ENCODE results near the gene ERI2. TPM values are rescaled to one million over a fixed set of nuclear protein-coding genes. Genes with fewer than 3 reads are reported as not detected.

ERI2 gene
- total and polyA plus RNA-seq, 4 donors: 5.9 to 29.7 (median 10.9) TPM

GRCh38 chr16:20768818-20769217 lies 37.5 kb downstream of the ERI2 start:
- H3K36me3 ChIP-seq (ENCODE audit: control insufficient read depth in 4 of 4, insufficient read depth in 4 of 4, low read length in 4 of 4): no peaks in the 10 kb centered on the region
- ATAC-seq (ENCODE audit: insufficient read depth, low FRiP score): no peak
- H3K4me3 ChIP-seq: no peak overlapping the region
- H3K4me1 ChIP-seq (ENCODE audit: control insufficient read depth in 5 of 5, insufficient read depth in 5 of 5, low read length in 5 of 5): peaks cover 0 to 8% (median 0%) of the 10 kb centered on the region in 5 donors
- no peak for TF ChIP-seq CTCF (IDR thresholded peaks at IDR 0.05; ENCODE audit: control extremely low read depth, extremely low read depth)
- no peak for DNase-seq
- H3K27me3 ChIP-seq (ENCODE audit: control insufficient read depth in 3 of 3, insufficient read depth in 3 of 3, low read length in 2 of 3): no peaks in the 10 kb centered on the region
- H3K27ac ChIP-seq (ENCODE audit: low read depth in 1 of 2, low read length in 1 of 2): no peak overlapping the region
- WGBS, 2 donors: 81 to 86% methylated on average over 1 of the region's 1 CpG
- no peaks in the 10 kb centered on the region for H3K9me3 ChIP-seq (ENCODE audit: control insufficient read depth in 4 of 4, insufficient read depth in 3 of 4, low read length in 3 of 4)
- no peak overlapping the region for H3K9ac ChIP-seq (ENCODE audit: insufficient read depth in 1 of 2, low read length in 2 of 2)

DNA sequence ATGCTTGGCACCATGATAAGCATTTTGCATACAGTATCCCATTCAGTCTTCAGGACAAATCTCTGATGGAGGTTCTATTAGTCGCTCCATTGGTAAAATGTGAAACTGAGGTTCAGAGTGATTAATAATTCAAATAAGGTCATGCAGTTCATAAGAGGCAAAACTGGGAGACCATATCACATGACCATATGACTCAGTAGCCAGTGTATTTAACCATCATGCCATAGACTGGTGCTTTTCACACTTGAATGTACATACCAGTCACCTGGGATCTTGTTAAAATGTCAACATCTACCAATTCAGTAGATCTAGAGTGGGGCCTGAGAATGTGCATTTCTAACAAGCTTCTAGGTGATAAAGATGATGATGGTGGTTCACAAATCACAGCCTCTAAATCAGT lies 38.2 kb downstream of the ERI2 start:
- Histone ChIP-seq H3K4me3 (no peak overlapping the region), H3K27ac (ENCODE audit: low read depth in 1 of 2, low read length in 1 of 2) (no peak overlapping the region), H3K27me3 (ENCODE audit: control insufficient read depth in 3 of 3, insufficient read depth in 3 of 3, low read length in 2 of 3) (no peaks in the 10 kb centered on the region), H3K9ac (ENCODE audit: insufficient read depth in 1 of 2, low read length in 2 of 2) (no peak overlapping the region), H3K4me1 (ENCODE audit: control insufficient read depth in 5 of 5, insufficient read depth in 5 of 5, low read length in 5 of 5) (peaks cover 0 to 8% (median 0%) of the 10 kb centered on the region in 5 donors), H3K9me3 (ENCODE audit: control insufficient read depth in 4 of 4, insufficient read depth in 3 of 4, low read length in 3 of 4) (no peaks in the 10 kb centered on the region), H3K36me3 (ENCODE audit: control insufficient read depth in 4 of 4, insufficient read depth in 4 of 4, low read length in 4 of 4) (no peaks in the 10 kb centered on the region)
- DNase-seq (no peak), ATAC-seq (ENCODE audit: insufficient read depth, low FRiP score) (no peak)
- 89 to 100% methylated on average over 1 of the region's 1 CpG for WGBS, 2 donors
- TF ChIP-seq CTCF (IDR thresholded peaks at IDR 0.05; ENCODE audit: control extremely low read depth, extremely low read depth): no peak

DNA sequence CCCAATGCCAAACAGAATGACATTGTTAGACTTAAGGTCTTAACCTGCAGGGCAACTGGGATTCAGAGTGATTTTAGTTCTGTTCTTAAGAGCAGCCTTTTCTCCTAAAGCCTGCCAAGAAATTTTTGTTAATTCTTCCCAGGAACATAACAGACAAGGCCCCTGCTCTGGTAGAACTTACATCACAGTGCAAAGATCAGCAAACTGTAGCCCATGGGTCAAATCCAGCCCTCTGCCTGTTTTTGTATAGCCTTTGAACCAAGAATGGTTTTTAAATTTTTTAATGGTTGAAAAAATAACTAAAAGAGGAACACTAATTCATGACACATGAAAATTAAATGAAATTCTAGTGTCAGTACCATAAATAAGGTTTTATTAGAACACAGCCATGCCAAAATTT lies 38.7 kb downstream of the ERI2 start:
- ATAC-seq (ENCODE audit: insufficient read depth, low FRiP score): no peak

More for the DNA sequence above, 38.7 kb downstream of the ERI2 start:
- Histone ChIP-seq H3K4me1 (ENCODE audit: control insufficient read depth in 5 of 5, insufficient read depth in 5 of 5, low read length in 5 of 5) (peaks cover 0 to 8% (median 0%) of the 10 kb centered on the region in 5 donors), H3K9ac (ENCODE audit: insufficient read depth in 1 of 2, low read length in 2 of 2) (no peak overlapping the region), H3K9me3 (ENCODE audit: control insufficient read depth in 4 of 4, insufficient read depth in 3 of 4, low read length in 3 of 4) (no peaks in the 10 kb centered on the region), H3K27me3 (ENCODE audit: control insufficient read depth in 3 of 3, insufficient read depth in 3 of 3, low read length in 2 of 3) (no peaks in the 10 kb centered on the region), H3K27ac (ENCODE audit: low read depth in 1 of 2, low read length in 1 of 2) (no peak overlapping the region), H3K4me3 (no peak overlapping the region), H3K36me3 (ENCODE audit: control insufficient read depth in 4 of 4, insufficient read depth in 4 of 4, low read length in 4 of 4) (no peaks in the 10 kb centered on the region)
- DNase-seq: no peak
- TF ChIP-seq CTCF (IDR thresholded peaks at IDR 0.05; ENCODE audit: control extremely low read depth, extremely low read depth): no peak

Data from lung (tissue), 12 donors.